Epithelial cell of proximal tubule (primary cell): ENCODE measurements around the gene OLFM4. TPM values are rescaled to one million over a fixed set of nuclear protein-coding genes. Genes with fewer than 3 reads are reported as not detected.

Experiments used
- DNase-seq: peaks from one replicate; pipeline ENCODE4 v3.0.0-alpha.2; 2011; ENCODE audit warnings: low read depth
- H3K4me3 ChIP-seq: 2 replicates; pipeline ENCODE4 v1.5.1; 2011; ENCODE audit warnings: low read depth, mild to moderate bottlenecking, low read length
- CTCF ChIP-seq: conservative IDR thresholded peaks from 2 replicates; pipeline ENCODE4 v1.5.1; 2012; ENCODE audit warnings: low read depth, mild to moderate bottlenecking, low read length
- total RNA-seq: library from RNA; depleted of rRNA; stranded (reverse); fragments of >200 nt; gene quantifications from 2 replicates; pipeline ENCODE4 v1.2.3, GENCODE V29; 2015

OLFM4 gene
- total RNA-seq, 1 donor from 2014 or later = not detected

DNA sequence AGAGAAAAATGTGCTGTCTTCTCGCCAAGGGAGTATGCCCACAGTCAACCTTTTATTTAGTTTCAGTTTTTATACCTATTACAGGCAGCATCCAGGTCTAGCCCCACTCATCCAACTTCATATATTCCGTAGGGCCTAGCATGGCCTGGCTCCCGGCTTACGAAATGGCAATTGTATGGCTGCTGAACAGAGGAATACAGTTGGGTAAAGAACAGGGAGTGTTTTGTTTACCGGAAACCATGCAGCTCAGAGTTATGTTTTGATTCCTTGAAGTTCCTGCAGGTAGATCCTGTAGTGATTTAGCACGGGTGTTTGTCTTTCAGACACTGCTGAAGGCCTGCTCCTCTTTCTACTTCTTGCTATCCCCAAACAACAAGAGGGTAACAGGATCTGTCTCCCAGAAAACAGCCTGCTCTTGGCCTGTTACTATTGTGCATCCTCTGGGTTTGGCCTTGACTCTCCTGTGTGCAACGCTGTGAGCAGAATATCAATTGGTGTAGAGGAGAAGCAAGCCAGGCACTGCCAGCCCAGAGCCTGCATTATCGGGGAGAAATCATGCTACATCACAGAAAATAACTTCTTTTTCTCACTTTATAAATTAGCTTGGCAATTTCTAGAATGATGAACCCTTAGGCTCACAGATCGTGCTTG, 32.4 kb downstream of the OLFM4 start:
- H3K4me3 ChIP-seq = no peak overlapping the region
- TF ChIP-seq CTCF = no peak
- DNase-seq = no peak

DNA sequence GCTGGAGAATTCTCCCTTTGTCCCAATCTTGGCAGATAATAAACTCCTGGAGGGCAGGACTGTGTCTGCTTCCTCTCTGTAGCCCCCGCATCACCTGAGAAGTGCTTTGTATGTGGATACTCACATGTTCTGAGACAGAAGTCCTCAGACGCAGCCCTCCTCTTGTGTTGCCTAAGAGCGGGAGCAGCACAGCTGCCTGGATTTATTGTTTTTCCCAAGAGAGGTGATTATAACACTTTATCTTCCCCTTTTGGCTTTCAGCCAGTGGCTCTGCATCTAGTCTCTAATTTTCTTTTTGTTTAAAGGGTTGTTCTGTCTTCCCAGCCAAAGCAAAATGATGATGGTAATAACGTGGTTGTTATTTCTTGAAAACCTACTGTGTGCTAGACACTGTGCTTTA, 36.1 kb downstream of the OLFM4 start:
- TF ChIP-seq CTCF = no peak
- no peak for DNase-seq
- H3K4me3 ChIP-seq = no peak overlapping the region

GRCh38 chr13:53066411-53066810, 37.8 kb downstream of the OLFM4 start:
- no peak for DNase-seq
- no peak overlapping the region for H3K4me3 ChIP-seq
- no peak for TF ChIP-seq CTCF

GRCh38 chr13:53068585-53069520, 40.2 kb downstream of the OLFM4 start:
- no peak overlapping the region for H3K4me3 ChIP-seq
- TF ChIP-seq CTCF = no peak
- no peak for DNase-seq

GRCh38 chr13:53069800-53070199, 41.2 kb downstream of the OLFM4 start:
- H3K4me3 ChIP-seq = no peak overlapping the region
- TF ChIP-seq CTCF = no peak
- no peak for DNase-seq

DNA sequence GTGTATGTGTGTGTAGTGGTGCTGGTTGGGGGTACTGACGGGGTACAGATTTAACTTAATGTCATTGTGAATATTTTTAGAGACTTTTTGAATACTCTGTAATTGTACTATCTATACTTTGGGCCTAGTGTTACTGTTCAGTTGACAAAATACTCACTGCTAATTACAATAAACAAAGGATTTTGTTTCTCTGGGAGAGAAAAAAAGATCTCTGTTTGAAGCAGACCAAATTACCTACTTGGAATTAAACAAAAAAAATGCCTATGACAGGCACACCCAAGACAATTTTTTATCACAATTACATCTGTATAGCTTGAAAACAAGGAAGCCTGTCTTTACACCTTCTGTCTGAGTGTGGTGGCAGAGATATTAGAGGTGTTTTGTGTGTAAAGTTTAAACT, 45.1 kb downstream of the OLFM4 start:
- DNase-seq = no peak
- no peak for TF ChIP-seq CTCF
- no peak overlapping the region for H3K4me3 ChIP-seq
